Progenitor cell of endocrine pancreas (in vitro differentiated cells): ENCODE results near the gene CSKMT. TPM values are rescaled to one million over a fixed set of nuclear protein-coding genes. Genes with fewer than 3 reads are reported as not detected.
A peak's percentile ranks its signal among the peaks of the same experiment; 100 is the strongest.

Source experiments
- DNase-seq: peaks from one replicate; pipeline ENCODE4 v3.0.0; 2021; ENCODE audit warnings: low spot score; ENCODE audit not compliant: unreplicated experiment
- H3K27ac Mint-ChIP-seq: 2 replicates; pipeline ENCODE4 v1.8.0; 2021; ENCODE audit warnings: mild to moderate bottlenecking, moderate library complexity, mixed read lengths
- H3K27me3 Mint-ChIP-seq: 2 replicates; pipeline ENCODE4 v1.8.0; 2021; ENCODE audit warnings: mixed read lengths
- H3K36me3 Mint-ChIP-seq: 2 replicates; pipeline ENCODE4 v1.8.0; 2022; ENCODE audit warnings: mixed read lengths; ENCODE audit not compliant: insufficient read depth
- H3K4me1 Mint-ChIP-seq: 2 replicates; pipeline ENCODE4 v1.8.0; 2021; ENCODE audit warnings: low read depth, mixed read lengths
- H3K4me3 Mint-ChIP-seq: 2 replicates; pipeline ENCODE4 v1.8.0; 2021; ENCODE audit warnings: low read depth, mild to moderate bottlenecking, moderate library complexity, mixed read lengths
- H3K9me3 Mint-ChIP-seq: 2 replicates; pipeline ENCODE4 v1.8.0; 2021; ENCODE audit warnings: low read depth, mixed read lengths
- total RNA-seq: library from RNA; stranded (reverse); gene quantifications from 2 replicates; pipeline ENCODE4 v1.2.1, GENCODE V29; 2021
- TF ChIP-seq, protein P1 (sequence below): fragments of 200-600 bp; sonication (generic); IDR thresholded peaks from one replicate; pipeline ENCODE4 v1.5.0; 2021; ENCODE audit warnings: antibody characterized with exemption, mild to moderate bottlenecking; ENCODE audit not compliant: unreplicated experiment

CSKMT gene
- total RNA-seq, 1 donor from 2014 or later, result 18.0 TPM

DNA sequence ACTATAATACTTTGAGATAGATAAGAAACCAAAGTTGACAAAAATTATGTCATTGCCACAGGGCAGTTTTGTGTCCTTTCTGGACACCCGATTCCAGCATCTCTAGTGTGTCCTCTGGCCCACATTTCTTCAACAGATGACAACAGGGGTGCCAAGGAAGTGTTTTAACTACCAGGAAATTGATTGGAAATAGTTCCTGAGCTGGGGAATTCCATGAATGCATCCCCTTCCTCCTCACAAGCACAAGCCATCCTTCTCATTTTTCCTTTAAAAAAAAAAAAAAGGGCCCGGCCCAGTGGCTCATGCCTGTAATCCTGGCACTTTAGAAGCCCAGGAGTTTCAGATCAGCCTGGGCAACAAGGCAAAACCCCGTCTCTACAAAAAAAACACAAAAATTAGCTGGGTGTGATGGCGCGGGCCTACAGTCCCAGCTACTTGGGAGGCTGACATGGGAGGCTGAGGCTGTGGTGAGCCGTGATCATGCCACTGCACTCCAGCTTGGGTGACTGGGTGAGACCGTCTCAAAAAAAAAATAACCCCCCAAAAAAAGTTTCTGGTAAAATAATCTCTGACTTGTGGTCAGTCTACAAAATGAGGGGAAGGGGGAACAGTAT, 42.5 kb upstream of the CSKMT start:
- TF ChIP-seq, protein P1, sequence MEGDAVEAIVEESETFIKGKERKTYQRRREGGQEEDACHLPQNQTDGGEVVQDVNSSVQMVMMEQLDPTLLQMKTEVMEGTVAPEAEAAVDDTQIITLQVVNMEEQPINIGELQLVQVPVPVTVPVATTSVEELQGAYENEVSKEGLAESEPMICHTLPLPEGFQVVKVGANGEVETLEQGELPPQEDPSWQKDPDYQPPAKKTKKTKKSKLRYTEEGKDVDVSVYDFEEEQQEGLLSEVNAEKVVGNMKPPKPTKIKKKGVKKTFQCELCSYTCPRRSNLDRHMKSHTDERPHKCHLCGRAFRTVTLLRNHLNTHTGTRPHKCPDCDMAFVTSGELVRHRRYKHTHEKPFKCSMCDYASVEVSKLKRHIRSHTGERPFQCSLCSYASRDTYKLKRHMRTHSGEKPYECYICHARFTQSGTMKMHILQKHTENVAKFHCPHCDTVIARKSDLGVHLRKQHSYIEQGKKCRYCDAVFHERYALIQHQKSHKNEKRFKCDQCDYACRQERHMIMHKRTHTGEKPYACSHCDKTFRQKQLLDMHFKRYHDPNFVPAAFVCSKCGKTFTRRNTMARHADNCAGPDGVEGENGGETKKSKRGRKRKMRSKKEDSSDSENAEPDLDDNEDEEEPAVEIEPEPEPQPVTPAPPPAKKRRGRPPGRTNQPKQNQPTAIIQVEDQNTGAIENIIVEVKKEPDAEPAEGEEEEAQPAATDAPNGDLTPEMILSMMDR, result no peak
- H3K27me3 Mint-ChIP-seq, result no peaks in the 10 kb centered on the region
- H3K27ac Mint-ChIP-seq, result peak overlapping the region; percentile 98
- peak overlapping the region; percentile 93 for H3K4me3 Mint-ChIP-seq
- H3K36me3 Mint-ChIP-seq, result peaks cover 12% of the 10 kb centered on the region
- DNase-seq, result no peak
- no peaks in the 10 kb centered on the region for H3K9me3 Mint-ChIP-seq
- peaks cover 13% of the 10 kb centered on the region for H3K4me1 Mint-ChIP-seq

DNA sequence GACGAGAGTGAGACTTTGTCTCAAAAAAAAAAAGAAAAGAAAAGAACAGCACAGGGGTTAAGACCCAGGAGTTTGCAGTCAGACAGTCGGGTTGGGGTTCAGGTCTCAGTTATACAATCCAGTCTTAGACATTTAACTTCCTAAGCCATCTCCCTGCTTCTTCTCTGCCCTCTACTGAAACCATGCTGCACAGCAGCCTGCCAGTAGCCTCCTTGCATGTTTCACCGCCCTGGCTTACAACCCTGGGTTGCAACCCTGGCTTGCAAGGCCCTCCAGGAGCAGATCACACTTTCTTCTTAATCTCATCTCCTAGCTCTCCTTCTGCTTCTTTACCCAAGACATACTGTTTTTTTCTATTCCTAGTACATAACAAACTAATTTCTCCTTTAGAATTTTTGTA, 37.4 kb upstream of the CSKMT start:
- no peaks in the 10 kb centered on the region for H3K9me3 Mint-ChIP-seq
- H3K27me3 Mint-ChIP-seq, result no peaks in the 10 kb centered on the region
- no peak for DNase-seq
- H3K27ac Mint-ChIP-seq, result peak overlapping the region; percentile 36
- peaks cover 30% of the 10 kb centered on the region for H3K36me3 Mint-ChIP-seq
- no peak overlapping the region for H3K4me3 Mint-ChIP-seq
- H3K4me1 Mint-ChIP-seq, result no peaks in the 10 kb centered on the region
- TF ChIP-seq, protein P1, result no peak

DNA sequence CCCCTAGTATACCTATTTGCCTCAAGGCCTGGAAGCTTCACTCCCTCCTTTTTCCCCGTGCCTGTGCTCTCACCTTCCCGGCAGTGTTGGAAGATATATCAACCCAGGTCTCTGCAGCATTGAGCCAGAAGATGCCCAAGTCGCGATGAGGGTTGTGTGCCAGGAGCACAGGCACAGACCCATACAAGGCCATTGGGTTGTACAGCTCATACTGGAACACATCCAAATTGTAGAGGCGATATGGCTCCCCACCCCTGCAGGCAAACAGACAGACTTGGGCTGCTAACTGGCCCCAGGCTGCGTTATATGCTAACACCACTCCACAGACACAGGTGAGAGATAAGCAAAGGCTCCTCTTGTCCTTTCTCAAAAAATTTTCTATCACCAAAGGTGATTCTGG, 32.6 kb upstream of the CSKMT start:
- peak overlapping the region; percentile 86 for H3K27ac Mint-ChIP-seq

DNA sequence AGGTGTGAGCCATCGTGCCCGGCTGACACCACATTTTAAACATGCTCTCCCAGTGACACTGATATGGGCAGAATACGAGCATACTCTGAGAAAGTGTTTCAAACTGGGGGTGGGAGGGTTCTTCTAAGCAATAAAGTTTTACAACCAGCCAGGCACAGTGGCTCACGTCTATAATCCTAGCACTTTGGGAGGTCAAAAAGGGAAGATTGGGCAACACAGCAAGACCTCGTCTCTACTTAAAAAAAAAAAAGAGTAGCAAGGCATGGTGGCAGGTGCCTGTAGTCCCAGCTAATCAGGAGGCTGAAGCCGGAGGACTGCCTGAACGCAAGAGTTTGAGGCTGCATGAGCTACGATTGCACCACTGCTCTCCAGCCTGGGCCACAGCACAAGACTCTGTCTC, 20.9 kb upstream of the CSKMT start:
- Mint-ChIP-seq H3K4me3 (peak overlapping the region; percentile 35), H3K9me3 (no peaks in the 10 kb centered on the region), H3K36me3 (peaks cover 7% of the 10 kb centered on the region), H3K27me3 (no peaks in the 10 kb centered on the region), H3K27ac (no peak overlapping the region), H3K4me1 (peaks cover 15% of the 10 kb centered on the region)
- TF ChIP-seq, protein P1, result no peak
- no peak for DNase-seq

More for the DNA sequence above, 32.6 kb upstream of the CSKMT start:
- no peak for DNase-seq
- H3K4me1 Mint-ChIP-seq, result no peaks in the 10 kb centered on the region
- no peaks in the 10 kb centered on the region for H3K9me3 Mint-ChIP-seq
- peaks cover 36% of the 10 kb centered on the region for H3K36me3 Mint-ChIP-seq
- no peak overlapping the region for H3K4me3 Mint-ChIP-seq
- H3K27me3 Mint-ChIP-seq, result no peaks in the 10 kb centered on the region
- TF ChIP-seq, protein P1, result no peak

DNA sequence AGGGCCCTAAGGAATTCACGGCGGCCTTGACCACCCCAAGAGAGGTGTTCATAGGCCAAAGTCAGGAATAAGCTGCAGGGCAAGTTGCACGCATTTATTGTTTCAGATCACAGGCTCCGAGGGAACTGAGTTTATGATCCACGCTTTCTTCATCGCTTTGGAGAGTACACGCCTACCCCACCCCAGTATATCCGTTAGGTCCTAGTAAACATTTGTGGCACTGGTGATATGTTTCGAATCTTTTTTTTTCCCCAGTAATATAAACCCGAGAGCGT, 19.5 kb upstream of the CSKMT start:
- TF ChIP-seq, protein P1, result no peak
- Mint-ChIP-seq H3K27ac (peak overlapping the region; percentile 98), H3K36me3 (peaks cover 2% of the 10 kb centered on the region), H3K4me3 (peak overlapping the region; percentile 98), H3K27me3 (no peaks in the 10 kb centered on the region), H3K4me1 (peaks cover 12% of the 10 kb centered on the region), H3K9me3 (no peaks in the 10 kb centered on the region)
- no peak for DNase-seq
